RWPE1 (cell line): ENCODE measurements around the gene TRAPPC6A.

Experiments used
- CTCF ChIA-PET: fragments of 350-600 bp; sonication (Branson Sonifier 250); formaldehyde crosslinking; extraction: SDS; loops from one replicate; lab custom pipeline; 2021; lab: Yijun Ruan, JAX
- POLR2A ChIA-PET: fragments of 400-600 bp; formaldehyde crosslinking; extraction: SDS; loops from one replicate; lab custom pipeline; 2020; ENCODE audit warnings: antibody characterized with exemption; ENCODE audit not compliant: low non-redundant PET; lab: Yijun Ruan, JAX
- DNase-seq: peaks from one replicate; pipeline ENCODE4 v3.0.0; 2012; ENCODE audit warnings: low spot score
- H3K27ac ChIP-seq: fragments of 450-650 bp; 2 replicates; pipeline ENCODE4 v1.5.1; 2017
- CTCF ChIP-seq: fragments of 450-650 bp; conservative IDR thresholded peaks from 2 replicates; pipeline ENCODE4 v1.5.1; 2017; ENCODE audit warnings: low read depth, mild to moderate bottlenecking

TRAPPC6A gene

DNA sequence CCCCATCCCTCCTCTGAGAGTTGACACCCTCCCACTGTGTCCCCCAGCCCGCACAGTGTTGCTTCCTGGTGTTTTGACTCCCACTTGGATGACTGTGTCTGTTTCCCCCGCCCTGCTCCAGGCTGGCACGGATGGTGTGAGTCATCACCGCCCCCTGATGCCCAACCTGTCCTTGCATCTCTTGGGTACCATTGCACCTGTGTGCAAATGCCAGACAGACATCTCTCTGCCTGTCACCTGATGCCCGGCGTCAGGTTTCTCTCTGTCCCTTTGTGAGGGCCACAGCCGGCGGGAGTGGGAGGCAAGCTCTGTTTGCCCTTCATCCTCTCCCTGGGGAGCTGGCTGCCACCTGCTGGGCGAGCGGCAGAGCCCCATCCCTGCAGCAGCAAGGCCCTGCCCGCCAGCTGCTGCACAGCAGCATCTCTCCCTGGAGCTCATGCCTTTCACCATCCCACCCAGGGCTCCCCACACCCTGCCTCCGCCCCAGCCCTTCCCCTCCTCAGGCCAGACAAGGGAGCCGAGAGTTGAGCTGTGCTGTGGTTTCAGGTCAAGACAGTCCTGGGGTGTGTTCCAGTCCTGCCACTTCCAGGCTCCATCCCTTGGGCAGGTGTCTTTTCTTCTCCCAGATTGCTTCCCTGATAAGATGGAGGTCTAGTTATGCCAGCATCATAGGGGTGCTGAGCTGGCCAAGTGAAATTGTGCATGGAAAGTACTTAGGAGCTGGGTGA lies 47.0 kb downstream of the TRAPPC6A start:
- DNase-seq: peak; percentile 41
- H3K27ac ChIP-seq: peak overlapping the region; percentile 54
- no peak for TF ChIP-seq CTCF
- POLR2A ChIA-PET: interaction anchor here (0.7 kb wide), 1 partner anchor 39 kb away, joined by 4 read pairs; the partner anchor contains the start of gene PPP1R37
- CTCF ChIA-PET: interaction anchor here (0.6 to 1.1 kb wide), 2 partner anchors 10 to 179 kb away, joined by 3 read pairs; no protein-coding TSS in a partner anchor

GRCh38 chr19:45130236-45130635 lies 47.8 kb downstream of the TRAPPC6A start:
- TF ChIP-seq CTCF: no peak
- ChIA-PET CTCF (no interaction called here), POLR2A (no interaction called here)
- peak overlapping the region; percentile 54 for H3K27ac ChIP-seq
- DNase-seq: no peak

- POLR2A ChIA-PET: no interaction called here
- H3K27ac ChIP-seq: peak overlapping the region; percentile 54
- TF ChIP-seq CTCF: no peak
- no peak for DNase-seq
- CTCF ChIA-PET: no interaction called here
Observed at GRCh38 chr19:45128806-45129205, 49.2 kb downstream of the TRAPPC6A start.

- POLR2A ChIA-PET: no interaction called here
- TF ChIP-seq CTCF: no peak
- CTCF ChIA-PET: no interaction called here
- H3K27ac ChIP-seq: peak overlapping the region; percentile 54; the same call in 1 of the 2 replicates
- DNase-seq: no peak
Observed at GRCh38 chr19:45128146-45128545, 49.9 kb downstream of the TRAPPC6A start.

DNA sequence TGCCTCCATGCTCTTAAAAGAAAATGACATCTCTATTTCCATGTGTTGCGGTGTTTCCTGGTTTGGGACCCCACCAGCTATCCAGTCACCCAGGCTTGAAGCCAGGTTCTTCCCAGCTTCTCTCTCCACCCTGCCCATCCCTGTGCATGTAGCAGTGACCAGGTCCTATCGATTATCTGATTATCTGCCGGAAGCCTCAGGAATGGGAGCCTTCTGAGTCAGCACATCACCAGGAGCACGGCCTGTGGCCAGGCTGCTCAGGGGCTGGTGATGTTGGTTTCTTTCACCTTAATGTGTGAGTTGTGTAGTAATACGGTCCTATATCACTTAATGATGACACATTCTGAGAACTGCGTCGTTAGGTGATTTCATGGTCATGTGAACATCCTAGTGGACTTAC lies 51.4 kb downstream of the TRAPPC6A start:
- H3K27ac ChIP-seq: peak overlapping the region; percentile 29; the same call in 1 of the 2 replicates
- no peak for DNase-seq
- POLR2A ChIA-PET: interaction anchor here (0.8 kb wide), 1 partner anchor 35 kb away, joined by 4 read pairs; no protein-coding TSS in a partner anchor
- CTCF ChIA-PET: interaction anchor here (0.5 to 1.5 kb wide), 3 partner anchors 8 to 43 kb away, joined by 3 to 4 read pairs (median 4); no protein-coding TSS in a partner anchor
- no peak for TF ChIP-seq CTCF

GRCh38 chr19:45125975-45126493 lies 52.0 kb downstream of the TRAPPC6A start:
- peak overlapping the region; percentile 29 for H3K27ac ChIP-seq
- TF ChIP-seq CTCF: peak; percentile 66
- ChIA-PET POLR2A (interaction anchor here (0.8 kb wide), 1 partner anchor 34 kb away, joined by 4 read pairs; no protein-coding TSS in a partner anchor), CTCF (interaction anchor here (0.5 to 1.5 kb wide), 6 partner anchors 9 to 109 kb away, joined by 3 to 4 read pairs (median 3); no protein-coding TSS in a partner anchor)
- DNase-seq: peak; percentile 37
